ENCODE data around the gene ACSF2.

DNA sequence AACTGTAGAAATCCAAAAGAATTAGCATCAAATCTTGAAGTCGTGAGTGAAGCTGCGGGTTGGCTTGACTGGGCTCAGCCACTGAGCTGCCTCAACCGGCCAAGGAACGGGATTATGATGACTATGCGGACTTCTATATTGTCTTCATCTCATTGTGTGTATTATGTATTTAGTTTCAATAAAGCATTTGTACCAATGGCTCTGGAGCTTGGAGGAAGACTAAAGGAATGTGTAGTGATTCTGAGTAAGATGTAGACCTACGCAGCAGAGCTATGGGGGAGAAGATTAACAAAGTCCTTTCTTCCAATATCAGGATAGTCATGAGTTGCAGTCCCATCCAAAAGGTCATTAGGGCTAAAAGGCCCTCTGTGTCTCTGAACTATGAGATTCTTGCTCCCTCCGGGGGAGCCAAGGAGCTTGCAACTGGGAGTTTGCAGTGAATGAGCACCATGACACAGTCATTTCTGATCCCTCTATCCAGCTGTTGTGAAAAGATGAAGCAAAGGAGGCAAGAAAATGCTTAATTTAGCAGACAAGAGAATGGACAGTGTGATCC is 44.7 kb upstream of the ACSF2 start:
- TF ChIP-seq CTCF (IDR thresholded peaks at IDR 0.05): no peak
- TF ChIP-seq POLR2A (IDR thresholded peaks at IDR 0.05): no peak
- no peak for TF ChIP-seq POLR2AphosphoS5 (IDR thresholded peaks at IDR 0.05)
